ENCODE measurements around the gene PNO1.

- TF ChIP-seq SMARCB1 (IDR thresholded peaks at IDR 0.05; ENCODE audit: insufficient read length, low read depth) (no peak), CTCF (IDR thresholded peaks at IDR 0.05 in 2 of 3, conservative IDR thresholded peaks at IDR 0.05 in 1 of 3; ENCODE audit: insufficient read depth in 2 of 3, low read depth in 1 of 3, low read length in 3 of 3) (no peak), ZNF224 (CRISPR knock-in tag; IDR thresholded peaks at IDR 0.05) (no peak), TAF1 (IDR thresholded peaks at IDR 0.05; ENCODE audit: control insufficient read depth, extremely low read depth, insufficient read depth, low read length, severe bottlenecking) (no peak), FOS (IDR thresholded peaks at IDR 0.05; ENCODE audit: extremely low read depth, insufficient read length) (no peak), TAF15 (IDR thresholded peaks at IDR 0.05; ENCODE audit: low read depth, low read length) (no peak), HES1 (IDR thresholded peaks at IDR 0.05; ENCODE audit: low read depth) (no peak), MAFK (IDR thresholded peaks at IDR 0.05; ENCODE audit: low read length) (no peak), CHD4 (IDR thresholded peaks at IDR 0.05; ENCODE audit: insufficient read depth, insufficient replicate concordance, low read depth, low read length, poor library complexity, severe bottlenecking) (no peak), CREBBP (IDR thresholded peaks at IDR 0.05; ENCODE audit: low read depth, low read length) (no peak), MYBL2 (IDR thresholded peaks at IDR 0.05; ENCODE audit: low read depth) (no peak), MYBL2 (CRISPR knock-in tag; IDR thresholded peaks at IDR 0.05; ENCODE audit: borderline replicate concordance) (no peak), TCF3 (CRISPR knock-in tag; IDR thresholded peaks at IDR 0.05) (no peak)
Measured at GRCh38 chr2:68171684-68172083, 14.0 kb downstream of the PNO1 start.
